Endothelial cell of umbilical vein (primary cell): ENCODE data around the gene LSM5. TPM values are rescaled to one million over a fixed set of nuclear protein-coding genes. Genes with fewer than 3 reads are reported as not detected.

ENCODE experiments used
- BruUV-seq: library from RNA; stranded (reverse); fragments of 400-500 nt; replicated peaks from 2 replicates; lab custom pipeline; 2021; lab: Mats Ljungman, UMichigan
- CTCF ChIA-PET: fragments of 300-600, 350-600 bp; sonication (Branson Sonifier 250); formaldehyde crosslinking; loops from one replicate; lab custom pipeline; 2021; ENCODE audit warnings: antibody characterized with exemption, inconsistent platforms; lab: Charles Lee
- POLR2A ChIA-PET: fragments of 300-600, 350-600 bp; sonication (Branson Sonifier 250); formaldehyde crosslinking; loops from one replicate; lab custom pipeline; 2021; ENCODE audit warnings: antibody characterized with exemption, inconsistent platforms; lab: Charles Lee
- DNase-seq: peaks from one replicate; pipeline ENCODE4 v3.0.0-alpha.2; 2011; ENCODE audit warnings: low read depth, low spot score
- FAIRE-seq: peaks from 2 replicates; lab custom pipeline; 2011; peaks lifted over from hg19 to GRCh38; lab: Jason Lieb, UNC
- H2AFZ ChIP-seq: 2 replicates; pipeline ENCODE4 v1.6.0; 2012; ENCODE audit warnings: low read depth, low read length, control low read depth, inconsistent platforms
- H3K27ac ChIP-seq: 2 replicates; pipeline ENCODE4 v1.5.1; 2011; ENCODE audit warnings: low read depth, mild to moderate bottlenecking, control low read depth, low read length, moderate library complexity; ENCODE audit not compliant: insufficient read depth
- H3K27me3 ChIP-seq, 2 experiments: 2 replicates each; pipeline versions ENCODE4 v1.6.0 to v1.6.1; 2011; ENCODE audit warnings: low read length in 2 of 2, mixed read lengths in 1 of 2; ENCODE audit not compliant: control insufficient read depth in 2 of 2, insufficient read depth in 2 of 2
- H3K36me3 ChIP-seq, 2 experiments: 2 replicates in 1 of 2; 3 replicates in 1 of 2; pipeline ENCODE4 v1.5.1; 2011; ENCODE audit warnings: low read length in 2 of 2, mild to moderate bottlenecking in 1 of 2, moderate library complexity in 1 of 2; ENCODE audit not compliant: control insufficient read depth in 2 of 2, insufficient read depth in 2 of 2; ENCODE audit errors: extremely low read depth in 1 of 2
- H3K4me1 ChIP-seq: 3 replicates; pipeline ENCODE4 v1.5.1; 2011; ENCODE audit warnings: mild to moderate bottlenecking, low read length; ENCODE audit not compliant: control insufficient read depth, insufficient read depth; ENCODE audit errors: extremely low read depth
- H3K4me2 ChIP-seq: 2 replicates; pipeline ENCODE4 v1.6.1; 2011; ENCODE audit warnings: low read length, control low read depth, mixed read lengths; ENCODE audit not compliant: insufficient read depth
- H3K4me3 ChIP-seq, 3 experiments: fragments of 200-600 bp in 1 of 3; sonication (generic), shearing (Covaris generic) in 1 of 3; replicated peaks in 1 of 3; 2 replicates each; pipeline ENCODE4 v1.5.1; 2011 to 2016; ENCODE audit warnings: control low read depth in 3 of 3, low read length in 3 of 3, mild to moderate bottlenecking in 2 of 3, inconsistent platforms in 1 of 3, low read depth in 1 of 3, moderate library complexity in 1 of 3; ENCODE audit not compliant: insufficient read depth in 1 of 3
- H3K79me2 ChIP-seq: 2 replicates; pipeline ENCODE4 v1.6.0; 2012; ENCODE audit warnings: low read length, inconsistent platforms; ENCODE audit not compliant: control insufficient read depth, insufficient read depth
- H3K9ac ChIP-seq: replicated peaks from 2 replicates; pipeline ENCODE3; 2011; ENCODE audit warnings: low read length, control low read depth; ENCODE audit not compliant: insufficient read depth; ENCODE audit errors: extremely low read depth
- H3K9me1 ChIP-seq: replicated peaks from 3 replicates; pipeline ENCODE4 v1.6.0; 2011; ENCODE audit warnings: mild to moderate bottlenecking, low read length; ENCODE audit not compliant: control insufficient read depth, insufficient read depth; ENCODE audit errors: extremely low read depth
- H3K9me3 ChIP-seq: replicated peaks from 2 replicates; pipeline ENCODE4 v1.5.1; 2012; ENCODE audit warnings: low read length, inconsistent platforms; ENCODE audit not compliant: control insufficient read depth, insufficient read depth
- H4K20me1 ChIP-seq: replicated peaks from 2 replicates; pipeline ENCODE3; 2011; ENCODE audit warnings: mild to moderate bottlenecking, low read length; ENCODE audit not compliant: control insufficient read depth, insufficient read depth; ENCODE audit errors: extremely low read depth
- CTCF ChIP-seq, 2 donors: IDR thresholded peaks; 1 replicate in 1 of 2; 2 replicates in 1 of 2; pipeline ENCODE4 v1.5.1; 2011; ENCODE audit warnings: low read length in 2 of 2, mild to moderate bottlenecking in 2 of 2, moderate library complexity in 2 of 2, control low read depth in 1 of 2, inconsistent platforms in 1 of 2, low read depth in 1 of 2; ENCODE audit not compliant: insufficient read depth in 1 of 2; ENCODE audit errors: extremely low read depth in 1 of 2
- EZH2 ChIP-seq: IDR thresholded peaks from 2 replicates; pipeline ENCODE4 v1.6.1; 2012; ENCODE audit warnings: borderline replicate concordance, low read depth, mild to moderate bottlenecking, moderate library complexity, low read length, inconsistent platforms; ENCODE audit not compliant: severe bottlenecking
- FOS ChIP-seq: IDR thresholded peaks from 2 replicates; pipeline ENCODE4 v1.6.1; 2011; ENCODE audit warnings: mild to moderate bottlenecking, low read length, moderate library complexity, borderline replicate concordance; ENCODE audit not compliant: insufficient read depth
- GATA2 ChIP-seq: IDR thresholded peaks from 2 replicates; pipeline ENCODE4 v1.7.0; 2011; ENCODE audit warnings: low read depth, mild to moderate bottlenecking, moderate library complexity, mixed read lengths, low read length; ENCODE audit not compliant: insufficient read length, insufficient read depth
- JUN ChIP-seq: IDR thresholded peaks from 2 replicates; pipeline ENCODE4 v1.6.1; 2011; ENCODE audit warnings: borderline replicate concordance, low read depth; ENCODE audit not compliant: insufficient read length, insufficient read depth
- MAX ChIP-seq: IDR thresholded peaks from 2 replicates; pipeline ENCODE4 v1.6.1; 2011; ENCODE audit not compliant: insufficient read depth, insufficient read length
- MYC ChIP-seq: IDR thresholded peaks from one replicate; pipeline ENCODE4 v1.6.1; 2011; ENCODE audit warnings: mild to moderate bottlenecking, low read depth, low read length
- POLR2A ChIP-seq: IDR thresholded peaks from 2 replicates; pipeline ENCODE4 v1.6.1; 2012; ENCODE audit warnings: low read depth, mild to moderate bottlenecking, control low read depth, low read length
- POLR2AphosphoS5 ChIP-seq: IDR thresholded peaks from 2 replicates; pipeline ENCODE4 v1.6.1; 2012; ENCODE audit warnings: low read depth, mild to moderate bottlenecking, control low read depth, low read length, moderate library complexity; ENCODE audit not compliant: insufficient read depth
- dilution Hi-C: fragments of 300-500 bp; cut with MboI; formaldehyde crosslinking; loops from one replicate; pipeline ENCODE4 v1.15.0; 2019; ENCODE audit warnings: low sequenced_read_pairs; ENCODE audit not compliant: extremely low pct_ligation_motif_present
- intact Hi-C: fragments of 100-400 bp; cut with micrococcal nuclease; formaldehyde crosslinking; loops from one replicate; pipeline ENCODE4 v1.10.0; 2022
- polyA plus RNA-seq, 4 experiments: library from polyadenylated mRNA; depleted of rRNA in 3 of 4; stranded (reverse) in 3 of 4; unstranded in 1 of 4; fragments of >200 nt; gene quantifications; 2 replicates each; pipeline versions ENCODE4 v1.2.1 to v1.2.3, GENCODE V29; 2011 to 2012; ENCODE audit warnings: missing spikeins in 1 of 4
- total RNA-seq: library from RNA; stranded (reverse); gene quantifications from 2 replicates; pipeline ENCODE4 v1.2.3, GENCODE V29; 2021

The LSM5 gene
- total and polyA plus RNA-seq, 2 donors (not counting 3 experiments of a cell fraction or from before 2014, with no cell fraction given), result 36.3 to 68.1 TPM

GRCh38 chr7:32472015-32472414 is 18.2 kb downstream of the LSM5 start:
- no peaks in the 10 kb centered on the region for H4K20me1 ChIP-seq
- no peaks in the 10 kb centered on the region for H3K79me2 ChIP-seq
- H3K36me3 ChIP-seq, result no peaks in the 10 kb centered on the region
- H3K9me3 ChIP-seq, result no peaks in the 10 kb centered on the region
- dilution Hi-C loops (no loop called here), intact Hi-C loops (no loop called here)
- H3K27me3 ChIP-seq, result peaks cover 0 to 3% of the 10 kb centered on the region in 2 experiments
- ChIA-PET CTCF (no interaction called here), POLR2A (no interaction called here)
- no peaks in the 10 kb centered on the region for H3K4me1 ChIP-seq
- FAIRE-seq (no peak), DNase-seq (no peak)
- H3K4me3 ChIP-seq, result no peak overlapping the region
- TF ChIP-seq MYC (no peak), POLR2AphosphoS5 (no peak), MAX (no peak), POLR2A (no peak), GATA2 (no peak), FOS (no peak), JUN (no peak), CTCF (IDR thresholded peaks at IDR 0.05; ENCODE audit: extremely low read depth in 1 of 2, insufficient read depth in 1 of 2, low read depth in 1 of 2, low read length in 2 of 2) (no peak), EZH2 (no peak)
- H2AFZ ChIP-seq, result no peak overlapping the region
- H3K9ac ChIP-seq, result no peak overlapping the region
- no peak overlapping the region for H3K27ac ChIP-seq
- BruUV-seq, result no TSS peak
- no peaks in the 10 kb centered on the region for H3K9me1 ChIP-seq
- H3K4me2 ChIP-seq, result no peak overlapping the region
